ENCODE results near the gene PCBP3.

Gene PCBP3

DNA sequence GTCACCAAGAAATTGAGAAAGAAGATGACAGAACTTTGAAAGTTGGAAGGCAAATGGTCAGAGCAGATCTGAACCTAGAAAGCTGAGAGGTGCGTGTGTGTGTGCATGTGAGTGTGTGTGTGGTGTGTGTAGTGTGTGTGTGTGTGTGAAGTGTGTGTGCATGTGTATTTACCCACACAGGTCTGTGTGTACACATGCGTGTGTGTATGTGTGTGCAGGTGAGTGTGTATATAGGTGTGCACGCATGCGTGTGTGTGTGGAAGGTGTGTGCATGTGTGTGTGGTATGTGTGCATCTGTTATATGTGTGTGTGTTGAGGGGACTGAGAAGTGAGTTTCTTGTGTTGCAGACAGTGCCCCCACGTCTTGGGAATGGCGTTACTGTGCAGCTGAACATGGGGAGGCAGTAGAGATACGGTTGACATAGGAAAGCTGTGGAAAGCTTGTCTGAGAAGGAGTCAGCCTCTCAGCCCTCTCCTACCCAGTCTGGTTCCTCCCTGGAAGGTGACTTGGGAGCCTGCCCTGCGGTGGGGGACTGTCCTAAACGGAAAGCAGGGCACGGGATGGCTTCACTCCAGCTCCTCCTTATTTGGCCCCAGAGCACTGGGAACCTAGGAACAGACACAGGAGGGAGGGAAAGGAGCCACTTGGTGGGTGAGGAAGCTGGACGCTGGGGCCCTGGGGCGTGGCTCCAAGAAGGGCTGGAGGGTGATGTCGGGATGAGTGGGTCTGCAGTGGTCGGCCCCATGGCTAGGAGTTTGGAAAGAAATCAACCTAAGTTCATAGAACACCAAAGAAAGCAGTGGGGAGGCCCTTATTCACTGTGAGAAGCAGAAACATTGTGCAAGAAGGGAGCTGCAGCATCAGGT is 97.2 kb downstream of the PCBP3 start:
- no peak overlapping the region for H3K4me3 ChIP-seq (ENCODE audit: low read depth, low read length)
- DNase-seq (ENCODE audit: low read depth) = no peak
- peak; percentile 12 for TF ChIP-seq CTCF (IDR thresholded peaks at IDR 0.05; ENCODE audit: low read depth, low read length, missing control alignments)
- in situ Hi-C loops (cut with HindIII; ENCODE audit: low sequenced_read_pairs) = no loop called here

DNA sequence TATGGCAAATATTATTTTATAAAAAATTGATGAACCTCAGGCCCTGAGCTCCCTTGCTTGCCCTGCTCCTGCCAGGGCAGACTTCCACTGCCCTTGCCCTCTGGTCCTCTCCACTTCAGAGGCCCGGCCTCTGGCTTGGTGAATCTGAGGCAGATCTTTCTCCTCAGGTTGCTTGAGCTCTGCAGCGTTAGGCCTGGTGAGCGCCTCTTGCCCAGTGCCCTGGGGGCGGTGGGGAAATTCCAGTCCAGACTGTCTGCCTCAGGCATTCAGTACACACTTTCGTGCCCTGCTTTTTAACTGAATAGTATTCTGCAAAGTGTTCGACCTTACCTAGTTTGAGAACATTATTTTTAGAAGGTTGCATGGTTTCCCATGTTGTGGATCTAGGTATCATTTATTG is 98.2 kb downstream of the PCBP3 start:
- no peak for TF ChIP-seq CTCF (IDR thresholded peaks at IDR 0.05; ENCODE audit: low read depth, low read length, missing control alignments)
- DNase-seq (ENCODE audit: low read depth) = no peak
- in situ Hi-C loops (cut with HindIII; ENCODE audit: low sequenced_read_pairs) = no loop called here
- H3K4me3 ChIP-seq (ENCODE audit: low read depth, low read length) = no peak overlapping the region

DNA sequence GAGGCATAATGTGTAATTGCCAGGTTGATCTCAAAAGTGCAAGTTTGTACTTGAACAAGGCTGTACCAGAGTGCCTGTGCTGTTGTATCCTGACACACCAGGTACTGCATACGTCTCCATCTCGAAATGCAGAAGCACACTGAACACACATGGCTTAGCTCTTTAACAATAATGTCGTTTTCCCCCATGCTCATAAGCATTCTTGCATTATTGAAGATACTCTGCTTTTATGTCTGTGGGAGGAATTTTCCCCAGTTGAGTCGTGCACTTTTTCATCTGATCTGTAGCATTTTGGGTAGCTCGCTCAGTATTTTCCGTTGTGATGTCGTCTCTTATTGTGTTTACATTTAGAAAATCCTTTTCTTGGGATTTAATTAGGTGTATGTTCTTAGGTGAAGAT is 98.7 kb downstream of the PCBP3 start:
- no peak for DNase-seq (ENCODE audit: low read depth)
- TF ChIP-seq CTCF (IDR thresholded peaks at IDR 0.05; ENCODE audit: low read depth, low read length, missing control alignments) = no peak
- in situ Hi-C loops (cut with HindIII; ENCODE audit: low sequenced_read_pairs) = no loop called here
- no peak overlapping the region for H3K4me3 ChIP-seq (ENCODE audit: low read depth, low read length)

DNA sequence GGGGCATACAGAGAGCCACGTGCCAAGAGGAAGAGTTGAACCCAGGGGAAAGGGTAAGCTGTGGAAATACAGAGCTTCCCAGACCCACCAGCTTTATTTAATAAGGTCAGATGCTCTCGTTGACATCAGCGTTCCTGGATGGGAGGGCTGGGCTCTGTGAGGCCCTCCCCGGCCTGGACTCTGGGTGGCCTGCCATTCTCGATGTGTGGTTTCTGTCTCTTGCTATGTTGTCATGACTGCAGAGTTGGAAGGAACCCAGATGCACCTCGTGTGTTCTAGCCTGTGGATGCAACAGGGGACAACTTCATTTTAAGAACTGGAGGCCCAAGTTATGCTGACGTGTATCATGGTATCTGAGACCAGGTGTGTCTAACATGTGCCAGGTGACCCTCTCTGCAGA is 101.7 kb downstream of the PCBP3 start:
- in situ Hi-C loops (cut with HindIII; ENCODE audit: low sequenced_read_pairs) = no loop called here
- TF ChIP-seq CTCF (IDR thresholded peaks at IDR 0.05; ENCODE audit: low read depth, low read length, missing control alignments) = no peak
- DNase-seq (ENCODE audit: low read depth) = no peak

DNA sequence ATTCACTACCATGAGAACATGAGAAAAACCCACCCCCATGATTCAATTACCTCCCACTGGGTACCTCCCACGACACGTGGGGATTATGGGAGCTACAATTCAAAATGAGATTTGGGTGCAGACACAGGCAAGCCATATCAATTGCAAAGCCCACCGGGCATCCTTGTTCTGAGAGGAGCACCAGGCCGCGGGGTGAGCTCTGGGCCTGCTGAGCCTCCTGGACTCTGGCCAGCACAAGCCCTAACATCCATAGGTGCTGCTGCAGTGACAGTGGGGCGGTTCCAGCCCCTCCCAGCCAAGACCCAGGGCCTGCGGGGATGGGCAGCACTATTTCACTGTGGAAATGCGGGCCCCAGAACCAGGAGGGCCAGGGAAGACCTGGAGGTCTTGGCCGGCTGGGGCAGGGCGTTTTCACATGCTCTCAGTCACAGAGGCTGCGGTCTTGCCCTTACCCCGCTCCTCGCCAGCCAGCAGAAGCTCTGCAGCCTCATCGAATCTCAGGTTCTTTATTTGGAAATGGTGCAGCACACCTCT is 103.8 kb downstream of the PCBP3 start:
- in situ Hi-C loops (cut with HindIII; ENCODE audit: low sequenced_read_pairs) = no loop called here
- no peak for TF ChIP-seq CTCF (IDR thresholded peaks at IDR 0.05; ENCODE audit: low read depth, low read length, missing control alignments)
- H3K4me3 ChIP-seq (ENCODE audit: low read depth, low read length) = no peak overlapping the region
- DNase-seq (ENCODE audit: low read depth) = no peak

More for the DNA sequence above, 101.7 kb downstream of the PCBP3 start:
- no peak overlapping the region for H3K4me3 ChIP-seq (ENCODE audit: low read depth, low read length)

DNA sequence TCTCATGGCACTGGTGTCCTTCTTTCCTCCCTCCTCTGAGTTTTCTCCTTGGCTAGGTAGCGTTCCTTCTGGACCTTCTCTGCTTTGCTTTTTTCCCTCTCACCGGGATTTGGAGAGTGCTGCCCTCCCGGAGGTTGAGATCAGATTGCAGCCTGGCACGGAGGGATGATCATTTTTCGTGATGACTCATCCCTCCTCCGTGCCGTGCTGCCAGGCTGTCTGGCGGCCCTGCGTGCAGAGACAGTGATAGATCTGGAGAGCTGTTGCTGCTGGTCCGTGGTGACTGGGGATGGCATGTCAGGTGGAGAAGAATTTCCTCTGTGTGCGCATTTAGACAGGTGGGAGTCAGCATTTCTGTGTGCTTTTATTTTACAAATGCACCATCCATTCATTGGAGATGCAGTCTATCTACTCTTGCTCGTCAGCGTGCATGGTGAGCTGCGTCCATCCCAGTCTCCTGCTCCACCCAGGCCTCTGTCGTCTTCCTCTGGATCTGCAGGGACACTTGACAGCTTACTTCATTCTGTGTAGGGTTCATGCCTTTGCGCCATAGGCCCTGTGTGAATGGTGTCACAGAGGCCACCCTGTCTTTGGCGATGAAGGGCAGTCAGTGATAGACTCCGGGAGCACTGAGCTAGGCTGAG is 104.4 kb downstream of the PCBP3 start:
- in situ Hi-C loops (cut with HindIII; ENCODE audit: low sequenced_read_pairs) = no loop called here
- DNase-seq (ENCODE audit: low read depth) = no peak
- H3K4me3 ChIP-seq (ENCODE audit: low read depth, low read length) = no peak overlapping the region

More for the DNA sequence above, 104.4 kb downstream of the PCBP3 start:
- TF ChIP-seq CTCF (IDR thresholded peaks at IDR 0.05; ENCODE audit: low read depth, low read length, missing control alignments) = no peak

All from astrocyte of the cerebellum (primary cell).